ENCODE results near the gene GALK2. TPM values are rescaled to one million over a fixed set of nuclear protein-coding genes. Genes with fewer than 3 reads are reported as not detected.

GALK2 gene
- total RNA-seq, 1 experiment from 2014 or later, result 13.7 TPM

- H3K79me1 ChIP-seq (ENCODE audit: insufficient read depth, low read depth, low read length, poor library complexity, severe bottlenecking), result no peaks in the 10 kb centered on the region
- H2AK5ac ChIP-seq (ENCODE audit: insufficient read length, low read length), result no peak overlapping the region
- no peak overlapping the region for H2AFZ ChIP-seq (ENCODE audit: low read length)
- H3K27me3 ChIP-seq (ENCODE audit: insufficient read depth, low read length), result no peaks in the 10 kb centered on the region
- no peak overlapping the region for H4K8ac ChIP-seq (replicated peaks; ENCODE audit: insufficient read length, low read depth, low read length)
- peaks cover 6 to 31% (median 29%) of the 10 kb centered on the region in 3 experiments for H3K36me3 Mint-ChIP-seq (ENCODE audit: insufficient read depth in 1 of 3, low read depth in 3 of 3)
- no peak overlapping the region for H2BK20ac ChIP-seq (ENCODE audit: low read depth, low read length, poor library complexity, severe bottlenecking)
- H3K27me3 Mint-ChIP-seq (ENCODE audit: low read depth), result no peaks in the 10 kb centered on the region
- no peak overlapping the region for H3K4ac ChIP-seq (ENCODE audit: low read depth, low read length)
- H3K4me1 Mint-ChIP-seq, result peaks cover 40 to 45% of the 10 kb centered on the region in 2 experiments
- H3K27ac Mint-ChIP-seq, result 0 out of 7 replicates have a peak overlapping the region, but pooled peaks of 1 of the 3 experiments have one; percentile 31
- H3K9me3 Mint-ChIP-seq, result peaks cover 8 to 22% of the 10 kb centered on the region in 2 experiments; a peak in 4 of 5 replicates
- peak overlapping the region; percentile 66 for H4K91ac ChIP-seq (ENCODE audit: insufficient read length, low read depth, low read length)
- peaks cover 4% of the 10 kb centered on the region; the same call in 1 of the 2 replicates for H3K4me1 ChIP-seq (ENCODE audit: insufficient read depth, low read length)
- no peak overlapping the region for H3K4me3 Mint-ChIP-seq
- no peak overlapping the region for H4K5ac ChIP-seq (ENCODE audit: insufficient read length, low read depth, low read length)
- H3K18ac ChIP-seq (ENCODE audit: insufficient read length, low read depth, low read length), result no peak overlapping the region
- TF ChIP-seq, protein P1, sequence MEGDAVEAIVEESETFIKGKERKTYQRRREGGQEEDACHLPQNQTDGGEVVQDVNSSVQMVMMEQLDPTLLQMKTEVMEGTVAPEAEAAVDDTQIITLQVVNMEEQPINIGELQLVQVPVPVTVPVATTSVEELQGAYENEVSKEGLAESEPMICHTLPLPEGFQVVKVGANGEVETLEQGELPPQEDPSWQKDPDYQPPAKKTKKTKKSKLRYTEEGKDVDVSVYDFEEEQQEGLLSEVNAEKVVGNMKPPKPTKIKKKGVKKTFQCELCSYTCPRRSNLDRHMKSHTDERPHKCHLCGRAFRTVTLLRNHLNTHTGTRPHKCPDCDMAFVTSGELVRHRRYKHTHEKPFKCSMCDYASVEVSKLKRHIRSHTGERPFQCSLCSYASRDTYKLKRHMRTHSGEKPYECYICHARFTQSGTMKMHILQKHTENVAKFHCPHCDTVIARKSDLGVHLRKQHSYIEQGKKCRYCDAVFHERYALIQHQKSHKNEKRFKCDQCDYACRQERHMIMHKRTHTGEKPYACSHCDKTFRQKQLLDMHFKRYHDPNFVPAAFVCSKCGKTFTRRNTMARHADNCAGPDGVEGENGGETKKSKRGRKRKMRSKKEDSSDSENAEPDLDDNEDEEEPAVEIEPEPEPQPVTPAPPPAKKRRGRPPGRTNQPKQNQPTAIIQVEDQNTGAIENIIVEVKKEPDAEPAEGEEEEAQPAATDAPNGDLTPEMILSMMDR (conservative IDR thresholded peaks at IDR 0.05), result no peak
- DNase-seq, result no peak
- no peak overlapping the region for H3K27ac ChIP-seq (ENCODE audit: insufficient read length, low read depth, low read length)
- H3K9me3 ChIP-seq (ENCODE audit: control insufficient read depth, low read depth, low read length), result no peaks in the 10 kb centered on the region
- no peaks in the 10 kb centered on the region for H3K79me2 ChIP-seq (ENCODE audit: insufficient read depth, low read length)
- H2BK15ac ChIP-seq (ENCODE audit: low read depth, low read length), result no peak overlapping the region
- WGBS (ENCODE audit: extremely low coverage, insufficient read length, low lambda C conversion rate), result no CpG with 5 or more reads among the region's 5 CpGs
- H3K14ac ChIP-seq (ENCODE audit: insufficient read depth, low read length), result no peak overlapping the region
- H2BK12ac ChIP-seq (ENCODE audit: insufficient read length, low read depth, low read length), result no peak overlapping the region
- no peak overlapping the region for H3K23ac ChIP-seq (ENCODE audit: insufficient read length, low read depth, low read length)
- H2BK120ac ChIP-seq (ENCODE audit: low read depth, low read length, poor library complexity, severe bottlenecking), result no peak overlapping the region
- H3K4me2 ChIP-seq (ENCODE audit: insufficient read depth, insufficient read length, low read length), result no peak overlapping the region
- H3K23me2 ChIP-seq (ENCODE audit: insufficient read length, low read depth, low read length, poor library complexity, severe bottlenecking), result no peaks in the 10 kb centered on the region
- no peak overlapping the region for H2BK5ac ChIP-seq (ENCODE audit: insufficient read length, low read length)
- no peak overlapping the region for H3K9ac ChIP-seq (ENCODE audit: extremely low read depth, insufficient read length, low read length)
- no peak overlapping the region for H3T11ph ChIP-seq (ENCODE audit: low read length)
- no peak overlapping the region for H3K56ac ChIP-seq (ENCODE audit: insufficient read length, low read depth, low read length)
- no peaks in the 10 kb centered on the region for H4K20me1 ChIP-seq (ENCODE audit: control insufficient read depth, insufficient read depth, insufficient read length)
These were observed 59.9 kb downstream of the GALK2 start for GRCh38 chr15:49229922-49230321.
